Measurements from ENCODE around the gene IRS1. TPM values are rescaled to one million over a fixed set of nuclear protein-coding genes. Genes with fewer than 3 reads are reported as not detected.

Gene IRS1
- total RNA-seq, 4 donors from 2014 or later, result 18.4 to 40.7 (median 28.1) TPM

- Histone ChIP-seq H3K4me3 (no peak overlapping the region), H3K27me3 (no peaks in the 10 kb centered on the region), H3K9me3 (no peaks in the 10 kb centered on the region), H3K4me1 (peaks cover 6% of the 10 kb centered on the region), H3K36me3 (no peaks in the 10 kb centered on the region), H3K27ac (no peak overlapping the region)
- no peak for DNase-seq (ENCODE audit: low spot score in 2 of 2)
- TF ChIP-seq POLR2AphosphoS5 (IDR thresholded peaks at IDR 0.05) (no peak), EP300 (IDR thresholded peaks at IDR 0.05) (no peak), POLR2A (IDR thresholded peaks at IDR 0.05) (no peak), CTCF (IDR thresholded peaks at IDR 0.05) (no peak)
- WGBS, result 77% methylated on average over 1 of the region's 1 CpG
These were observed 98.6 kb downstream of the IRS1 start for GRCh38 chr2:226701052-226701451.

GRCh38 chr2:226699321-226699720, 100.3 kb downstream of the IRS1 start:
- H3K4me1 ChIP-seq, result peaks cover 6% of the 10 kb centered on the region
- no peak overlapping the region for H3K27ac ChIP-seq
- 40% methylated on average over 2 of the region's 2 CpGs for WGBS
- no peaks in the 10 kb centered on the region for H3K9me3 ChIP-seq
- H3K4me3 ChIP-seq, result no peak overlapping the region
- DNase-seq (ENCODE audit: low spot score in 2 of 2), result peak; percentile 68 to 77
- TF ChIP-seq POLR2AphosphoS5 (IDR thresholded peaks at IDR 0.05), result no peak
- peak in 1 of 2 donors; percentile 7 for TF ChIP-seq CTCF (IDR thresholded peaks at IDR 0.05)
- H3K36me3 ChIP-seq, result no peaks in the 10 kb centered on the region
- no peaks in the 10 kb centered on the region for H3K27me3 ChIP-seq

GRCh38 chr2:226698671-226699070, 100.9 kb downstream of the IRS1 start:
- Histone ChIP-seq H3K27me3 (no peaks in the 10 kb centered on the region), H3K4me1 (peaks cover 6% of the 10 kb centered on the region), H3K36me3 (no peaks in the 10 kb centered on the region), H3K9me3 (no peaks in the 10 kb centered on the region), H3K27ac (no peak overlapping the region), H3K4me3 (no peak overlapping the region)
- TF ChIP-seq POLR2A (IDR thresholded peaks at IDR 0.05) (no peak), EP300 (IDR thresholded peaks at IDR 0.05) (no peak), CTCF (IDR thresholded peaks at IDR 0.05) (no peak), POLR2AphosphoS5 (IDR thresholded peaks at IDR 0.05) (no peak)
- no peak for DNase-seq (ENCODE audit: low spot score in 2 of 2)

- TF ChIP-seq EP300 (IDR thresholded peaks at IDR 0.05) (no peak), POLR2A (IDR thresholded peaks at IDR 0.05) (no peak)
- Histone ChIP-seq H3K4me1 (peaks cover 6% of the 10 kb centered on the region), H3K27ac (no peak overlapping the region), H3K36me3 (no peaks in the 10 kb centered on the region), H3K4me3 (no peak overlapping the region), H3K27me3 (no peaks in the 10 kb centered on the region), H3K9me3 (no peaks in the 10 kb centered on the region)
- DNase-seq (ENCODE audit: low spot score in 2 of 2), result no peak
- 84% methylated on average over 4 of the region's 4 CpGs for WGBS
These were observed 104.9 kb downstream of the IRS1 start for GRCh38 chr2:226694586-226695284.

GRCh38 chr2:226694149-226694548, 105.5 kb downstream of the IRS1 start:
- 54% methylated on average over 4 of the region's 4 CpGs for WGBS

More at GRCh38 chr2:226694149-226694548, 105.5 kb downstream of the IRS1 start:
- H3K27ac ChIP-seq, result no peak overlapping the region
- TF ChIP-seq EP300 (IDR thresholded peaks at IDR 0.05) (no peak), CTCF (IDR thresholded peaks at IDR 0.05) (no peak), POLR2A (IDR thresholded peaks at IDR 0.05) (no peak), POLR2AphosphoS5 (IDR thresholded peaks at IDR 0.05) (no peak)
- H3K9me3 ChIP-seq, result no peaks in the 10 kb centered on the region
- H3K27me3 ChIP-seq, result no peaks in the 10 kb centered on the region
- H3K4me3 ChIP-seq, result no peak overlapping the region
- H3K36me3 ChIP-seq, result no peaks in the 10 kb centered on the region
- DNase-seq (ENCODE audit: low spot score in 2 of 2), result no peak
- H3K4me1 ChIP-seq, result peaks cover 4% of the 10 kb centered on the region
